Placental pericyte (primary cell): ENCODE measurements around the gene MUTYH. TPM values are rescaled to one million over a fixed set of nuclear protein-coding genes. Genes with fewer than 3 reads are reported as not detected.

Experiments
- total RNA-seq: library from RNA; depleted of rRNA; stranded (reverse); fragments of >200 nt; gene quantifications from 2 replicates; pipeline ENCODE4 v1.2.3, GENCODE V29; 2012

MUTYH gene
- total RNA-seq: 14.4 and 17.3 TPM in 2 replicates

GRCh38 chr1:45339789-45340558 lies at the start of gene MUTYH, which contains the start of gene TOE1:
TSS of gene MUTYH (minus strand) at chr1:45340440. CDS start at chr1:45334505, 5,935 bp downstream.
TSS of gene TOE1 (plus strand) at chr1:45340170. CDS start at chr1:45340253, 83 bp downstream.

GRCh38 chr1:45326627-45327623 lies 13.3 kb downstream of the MUTYH start, which contains the start of gene HPDL:
TSS of gene HPDL (plus strand) at chr1:45326895. CDS start at chr1:45327149, 254 bp downstream.

Other genes starting within 250 kb of the MUTYH start
- gene ZSWIM5, start 133.8 kb downstream of the MUTYH start, total RNA-seq: 0.22 and 4.3 TPM in 2 replicates
- gene HPDL, start 13.5 kb downstream of the MUTYH start, total RNA-seq: 0.86 TPM in 1 of 2 replicates, not detected in the other
- gene TOE1, start 270 bp downstream of the MUTYH start, total RNA-seq: 16.0 and 26.9 TPM in 2 replicates
- gene TESK2, start 150.7 kb upstream of the MUTYH start, total RNA-seq: 1.8 and 2.1 TPM in 2 replicates
- gene CCDC163, start 159.6 kb upstream of the MUTYH start, total RNA-seq: 3.1 and 6.1 TPM in 2 replicates
- gene MMACHC, start 159.9 kb upstream of the MUTYH start, total RNA-seq: 4.4 and 7.3 TPM in 2 replicates
- gene PRDX1, start 181.4 kb upstream of the MUTYH start, total RNA-seq: 225 and 436 TPM in 2 replicates
- gene AKR1A1, start 210.4 kb upstream of the MUTYH start, total RNA-seq: 108 and 153 TPM in 2 replicates
- gene NASP, start 243.6 kb upstream of the MUTYH start, total RNA-seq: 25.4 and 51.8 TPM in 2 replicates